Measurements from ENCODE around the gene WDFY3.
"Not testable (repeated sequence)": the region's sequence is repeated elsewhere in the genome, so short reads cannot be mapped to it uniquely, and the experiment has no call there.

Gene WDFY3

DNA sequence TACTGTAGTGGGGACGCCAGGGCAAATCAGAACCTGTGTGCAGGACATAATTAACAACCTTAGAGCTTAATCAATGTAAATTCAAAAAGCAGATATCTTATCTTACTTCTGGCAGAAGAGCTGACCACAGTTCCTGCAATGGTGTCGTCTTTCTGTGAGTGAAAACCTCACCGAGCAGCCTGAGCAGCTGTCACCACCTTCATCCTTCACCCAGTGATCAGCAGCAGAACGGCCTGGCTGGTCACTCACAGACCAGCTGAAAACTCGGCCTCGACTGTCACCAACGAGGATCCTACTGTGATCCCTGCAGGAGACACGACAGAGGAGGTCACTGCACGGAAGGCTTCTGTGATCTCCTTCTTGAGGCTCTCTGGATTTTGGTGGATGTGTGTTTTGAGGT lies 289.4 kb downstream of the WDFY3 start:
- in situ Hi-C loops (cut with MboI; ENCODE audit: low sequenced_read_pairs, unreplicated experiment) = no loop called here
- DNase-seq (ENCODE audit: low spot score) = no peak
- TF ChIP-seq, protein P1, sequence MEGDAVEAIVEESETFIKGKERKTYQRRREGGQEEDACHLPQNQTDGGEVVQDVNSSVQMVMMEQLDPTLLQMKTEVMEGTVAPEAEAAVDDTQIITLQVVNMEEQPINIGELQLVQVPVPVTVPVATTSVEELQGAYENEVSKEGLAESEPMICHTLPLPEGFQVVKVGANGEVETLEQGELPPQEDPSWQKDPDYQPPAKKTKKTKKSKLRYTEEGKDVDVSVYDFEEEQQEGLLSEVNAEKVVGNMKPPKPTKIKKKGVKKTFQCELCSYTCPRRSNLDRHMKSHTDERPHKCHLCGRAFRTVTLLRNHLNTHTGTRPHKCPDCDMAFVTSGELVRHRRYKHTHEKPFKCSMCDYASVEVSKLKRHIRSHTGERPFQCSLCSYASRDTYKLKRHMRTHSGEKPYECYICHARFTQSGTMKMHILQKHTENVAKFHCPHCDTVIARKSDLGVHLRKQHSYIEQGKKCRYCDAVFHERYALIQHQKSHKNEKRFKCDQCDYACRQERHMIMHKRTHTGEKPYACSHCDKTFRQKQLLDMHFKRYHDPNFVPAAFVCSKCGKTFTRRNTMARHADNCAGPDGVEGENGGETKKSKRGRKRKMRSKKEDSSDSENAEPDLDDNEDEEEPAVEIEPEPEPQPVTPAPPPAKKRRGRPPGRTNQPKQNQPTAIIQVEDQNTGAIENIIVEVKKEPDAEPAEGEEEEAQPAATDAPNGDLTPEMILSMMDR (IDR thresholded peaks at IDR 0.05; ENCODE audit: borderline replicate concordance, control extremely low read depth, extremely low read depth, insufficient read depth, missing control alignments) = no peak

DNA sequence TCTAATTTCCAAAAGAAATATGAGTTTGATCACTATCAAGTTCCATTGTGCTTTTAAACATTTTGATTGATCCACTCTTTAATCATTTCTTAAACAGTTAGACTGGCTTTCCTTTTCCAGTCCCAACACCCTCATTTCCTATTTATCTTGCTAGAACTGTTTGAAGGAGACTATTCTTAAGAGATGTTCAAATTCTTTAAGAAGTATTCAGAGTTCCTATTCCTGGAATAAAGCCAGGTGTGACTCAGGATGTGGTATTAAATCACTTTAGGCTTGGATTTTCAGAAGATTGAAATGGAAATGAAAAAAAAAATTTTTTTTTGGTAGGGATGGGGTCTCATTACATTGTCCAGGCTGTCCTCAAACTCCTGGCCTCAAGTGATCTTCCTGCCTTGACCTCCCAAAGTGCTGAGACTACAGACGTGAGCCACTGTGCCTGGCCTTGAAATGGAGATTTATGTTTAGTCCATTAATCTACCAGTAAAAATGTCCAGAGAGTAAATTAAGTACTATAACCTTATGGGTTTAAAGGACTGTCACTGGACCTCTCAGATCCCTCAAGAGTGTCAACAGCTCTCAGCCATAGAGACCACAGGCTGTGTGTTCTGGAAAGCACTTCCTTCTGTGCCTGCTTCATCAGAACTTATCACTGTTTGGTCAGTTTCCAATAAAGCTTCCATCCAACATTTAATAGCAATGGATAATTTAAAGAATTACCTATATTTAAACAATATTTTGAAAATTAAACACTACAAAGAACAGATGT lies 292.8 kb downstream of the WDFY3 start:
- in situ Hi-C loops (cut with MboI; ENCODE audit: low sequenced_read_pairs, unreplicated experiment) = no loop called here
- DNase-seq (ENCODE audit: low spot score) = no peak
- TF ChIP-seq, protein P1 (IDR thresholded peaks at IDR 0.05; ENCODE audit: borderline replicate concordance, control extremely low read depth, extremely low read depth, insufficient read depth, missing control alignments) = no peak

GRCh38 chr4:84672177-84672576 lies 294.3 kb downstream of the WDFY3 start:
- TF ChIP-seq, protein P1 (IDR thresholded peaks at IDR 0.05; ENCODE audit: borderline replicate concordance, control extremely low read depth, extremely low read depth, insufficient read depth, missing control alignments) = no peak
- DNase-seq (ENCODE audit: low spot score) = no peak
- in situ Hi-C loops (cut with MboI; ENCODE audit: low sequenced_read_pairs, unreplicated experiment) = no loop called here

DNA sequence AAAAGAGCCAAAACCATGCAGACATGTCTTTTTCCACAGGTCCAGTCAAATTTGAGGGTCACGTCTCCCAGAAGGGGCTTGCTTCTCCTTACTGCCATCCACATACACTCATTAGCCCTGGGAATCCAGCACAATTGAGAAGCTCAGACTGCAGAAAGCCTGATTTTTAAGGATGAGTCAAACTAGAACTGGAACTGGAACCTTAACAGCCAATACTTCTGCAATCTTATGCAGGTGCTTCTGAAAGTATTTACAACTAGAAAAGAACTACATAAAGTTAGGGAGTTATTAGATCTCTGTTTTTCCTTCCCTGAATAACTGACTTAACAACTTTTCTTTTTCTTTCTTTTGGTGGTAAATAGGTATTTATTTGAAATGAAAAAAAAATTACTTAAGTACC lies 297.3 kb downstream of the WDFY3 start:
- in situ Hi-C loops (cut with MboI; ENCODE audit: low sequenced_read_pairs, unreplicated experiment) = no loop called here
- DNase-seq (ENCODE audit: low spot score) = no peak
- TF ChIP-seq, protein P1 (IDR thresholded peaks at IDR 0.05; ENCODE audit: borderline replicate concordance, control extremely low read depth, extremely low read depth, insufficient read depth, missing control alignments) = no peak

GRCh38 chr4:84666439-84666838 lies 300.1 kb downstream of the WDFY3 start:
- in situ Hi-C loops (cut with MboI; ENCODE audit: low sequenced_read_pairs, unreplicated experiment) = no loop called here
- TF ChIP-seq, protein P1 (IDR thresholded peaks at IDR 0.05; ENCODE audit: borderline replicate concordance, control extremely low read depth, extremely low read depth, insufficient read depth, missing control alignments) = no peak
- DNase-seq (ENCODE audit: low spot score) = no peak

GRCh38 chr4:84664767-84665166 lies 301.7 kb downstream of the WDFY3 start:
- DNase-seq (ENCODE audit: low spot score); in situ Hi-C loops (cut with MboI; ENCODE audit: low sequenced_read_pairs, unreplicated experiment): not testable (repeated sequence)

DNA sequence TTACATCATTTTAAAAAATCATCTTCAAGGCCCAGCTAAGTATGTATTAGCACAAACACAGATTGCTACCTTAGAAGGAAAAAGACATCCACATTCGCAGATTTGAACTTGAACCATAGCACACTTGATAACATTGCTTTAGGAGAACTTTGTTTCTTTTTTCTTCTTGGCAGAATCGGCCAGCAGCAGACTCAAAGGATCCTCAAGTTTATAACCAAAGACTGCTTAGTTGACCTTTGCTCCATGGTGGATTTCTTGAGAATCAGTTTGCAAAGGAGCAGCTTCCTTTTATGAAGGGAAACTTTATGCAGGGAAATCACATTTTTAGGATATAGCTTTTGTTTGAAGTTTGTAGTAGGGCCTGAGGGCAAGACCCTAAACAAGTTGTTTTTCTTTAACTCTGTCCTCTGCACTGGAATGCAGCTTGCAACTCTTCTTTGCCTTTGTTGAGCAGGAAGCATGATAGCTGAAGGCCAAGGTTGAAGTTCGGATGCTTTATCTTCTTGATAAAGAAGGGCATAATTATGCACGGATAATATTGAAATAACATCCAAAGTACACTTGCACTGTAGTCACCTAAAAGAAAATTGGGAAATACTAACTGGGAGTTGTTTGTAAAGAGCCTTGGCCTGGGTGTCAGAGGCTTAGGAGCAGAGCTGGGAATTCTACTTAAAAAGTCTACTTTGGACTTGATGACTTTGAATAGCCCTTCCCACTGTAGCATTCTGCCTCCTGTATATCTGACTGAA lies 305.1 kb downstream of the WDFY3 start:
- TF ChIP-seq, protein P1 (IDR thresholded peaks at IDR 0.05; ENCODE audit: borderline replicate concordance, control extremely low read depth, extremely low read depth, insufficient read depth, missing control alignments) = no peak
- no peak for DNase-seq (ENCODE audit: low spot score)
- in situ Hi-C loops (cut with MboI; ENCODE audit: low sequenced_read_pairs, unreplicated experiment) = no loop called here

Measured in GM13976 (cell line).